HEK293 (cell line): ENCODE results near the gene PHLDA1.
"Not testable (repeated sequence)": the region's sequence is repeated elsewhere in the genome, so short reads cannot be mapped to it uniquely, and the experiment has no call there.

Source experiments
- CTCF ChIA-PET: fragments of 350-600 bp; formaldehyde crosslinking; extraction: SDS; loops from one replicate; lab custom pipeline; 2021; ENCODE audit warnings: antibody characterized with exemption; lab: Yijun Ruan, JAX
- POLR2A ChIA-PET: fragments of 300-600 bp; formaldehyde crosslinking; extraction: SDS; loops from one replicate; lab custom pipeline; 2020; ENCODE audit warnings: antibody characterized with exemption, inconsistent platforms; lab: Yijun Ruan, JAX
- H3K27ac ChIP-seq: fragments of 200-500 bp; sonication (Bioruptor generic); 2 replicates; pipeline ENCODE4 v1.5.1; 2014; ENCODE audit warnings: low read depth, low read length, control low read depth, inconsistent platforms; ENCODE audit errors: extremely low read depth
- H3K36me3 ChIP-seq, 2 experiments: fragments of 200-500 bp in 1 of 2; sonication (Bioruptor generic) in 1 of 2; 1 replicate in 1 of 2; 2 replicates in 1 of 2; pipeline ENCODE4 v1.5.1; 2014 to 2017; ENCODE audit warnings: inconsistent platforms in 2 of 2, low read length in 2 of 2; ENCODE audit not compliant: control insufficient read depth in 2 of 2, insufficient read depth in 1 of 2
- H3K4me1 ChIP-seq: fragments of 200-500 bp; sonication (Bioruptor generic); 2 replicates; pipeline ENCODE4 v1.5.1; 2014; ENCODE audit warnings: mild to moderate bottlenecking, low read length, inconsistent platforms; ENCODE audit not compliant: control insufficient read depth, insufficient read depth
- H3K4me3 ChIP-seq: 2 replicates; pipeline ENCODE4 v1.5.1; 2011; ENCODE audit warnings: low read depth, mild to moderate bottlenecking, control low read depth, low read length, moderate library complexity
- H3K9me3 ChIP-seq: fragments of 200-500 bp; sonication (Bioruptor generic); 2 replicates; pipeline ENCODE4 v1.5.1; 2014; ENCODE audit warnings: low read depth, low read length, inconsistent platforms; ENCODE audit not compliant: control insufficient read depth, insufficient read depth
- BCL11B ChIP-seq: fragments of 450-650 bp; formaldehyde crosslinking; IDR thresholded peaks from 2 replicates; pipeline ENCODE4 v1.5.1; 2016; ENCODE audit warnings: low read depth, missing biosample characterization, missing genetic modification characterization
- KLF7 ChIP-seq: fragments of 450-650 bp; formaldehyde crosslinking; IDR thresholded peaks from 2 replicates; pipeline ENCODE4 v1.5.1; 2016; ENCODE audit warnings: missing biosample characterization, missing genetic modification characterization, borderline replicate concordance
- PRDM1 ChIP-seq: fragments of 450-650 bp; formaldehyde crosslinking; IDR thresholded peaks from 2 replicates; pipeline ENCODE4; 2016; ENCODE audit warnings: missing biosample characterization, missing genetic modification characterization
- ZBTB20 ChIP-seq: fragments of 450-650 bp; formaldehyde crosslinking; IDR thresholded peaks from 2 replicates; pipeline ENCODE4 v1.5.1; 2016; ENCODE audit warnings: missing biosample characterization, missing genetic modification characterization
- ZEB2 ChIP-seq: fragments of 450-650 bp; formaldehyde crosslinking; IDR thresholded peaks from 2 replicates; pipeline ENCODE4 v1.5.1; 2016; ENCODE audit warnings: missing biosample characterization, missing genetic modification characterization
- ZFHX2 ChIP-seq: fragments of 450-650 bp; formaldehyde crosslinking; conservative IDR thresholded peaks from 2 replicates; pipeline ENCODE4 v1.5.1; 2016; ENCODE audit warnings: missing biosample characterization, missing genetic modification characterization
- ZNF2 ChIP-seq: fragments of 450-650 bp; formaldehyde crosslinking; IDR thresholded peaks from 2 replicates; pipeline ENCODE4 v1.5.1; 2016; ENCODE audit warnings: missing biosample characterization, missing genetic modification characterization
- ZNF211 ChIP-seq: fragments of 450-650 bp; formaldehyde crosslinking; IDR thresholded peaks from 2 replicates; pipeline ENCODE4 v1.5.1; 2016; ENCODE audit warnings: low read depth, missing biosample characterization, missing genetic modification characterization
- ZNF24 ChIP-seq: fragments of 450-650 bp; formaldehyde crosslinking; IDR thresholded peaks from 2 replicates; pipeline ENCODE4 v1.5.1; 2016; ENCODE audit warnings: missing biosample characterization, missing genetic modification characterization
- ZNF366 ChIP-seq: fragments of 450-650 bp; formaldehyde crosslinking; conservative IDR thresholded peaks from 2 replicates; pipeline ENCODE4 v1.5.1; 2016; ENCODE audit warnings: missing biosample characterization, missing genetic modification characterization
- ZNF521 ChIP-seq: fragments of 450-650 bp; formaldehyde crosslinking; IDR thresholded peaks from 2 replicates; pipeline ENCODE4 v1.5.1; 2017; ENCODE audit warnings: missing biosample characterization, mild to moderate bottlenecking, missing genetic modification characterization
- ZNF623 ChIP-seq: fragments of 450-650 bp; formaldehyde crosslinking; IDR thresholded peaks from 2 replicates; pipeline ENCODE4 v1.5.1; 2016; ENCODE audit warnings: missing biosample characterization, missing genetic modification characterization
- ZNF692 ChIP-seq: fragments of 450-650 bp; formaldehyde crosslinking; IDR thresholded peaks from 2 replicates; pipeline ENCODE4 v1.5.1; 2016; ENCODE audit warnings: missing biosample characterization, missing genetic modification characterization
- TF ChIP-seq, protein P1 (sequence below): fragments of 450-650 bp; formaldehyde crosslinking; IDR thresholded peaks from 2 replicates; pipeline ENCODE4 v1.5.1; 2017; ENCODE audit warnings: missing biosample characterization, missing genetic modification characterization
- TF ChIP-seq, protein P2 (sequence below): fragments of 450-650 bp; formaldehyde crosslinking; IDR thresholded peaks from 2 replicates; pipeline ENCODE4 v1.5.1; 2016; ENCODE audit warnings: missing biosample characterization, missing genetic modification characterization

PHLDA1 gene

DNA sequence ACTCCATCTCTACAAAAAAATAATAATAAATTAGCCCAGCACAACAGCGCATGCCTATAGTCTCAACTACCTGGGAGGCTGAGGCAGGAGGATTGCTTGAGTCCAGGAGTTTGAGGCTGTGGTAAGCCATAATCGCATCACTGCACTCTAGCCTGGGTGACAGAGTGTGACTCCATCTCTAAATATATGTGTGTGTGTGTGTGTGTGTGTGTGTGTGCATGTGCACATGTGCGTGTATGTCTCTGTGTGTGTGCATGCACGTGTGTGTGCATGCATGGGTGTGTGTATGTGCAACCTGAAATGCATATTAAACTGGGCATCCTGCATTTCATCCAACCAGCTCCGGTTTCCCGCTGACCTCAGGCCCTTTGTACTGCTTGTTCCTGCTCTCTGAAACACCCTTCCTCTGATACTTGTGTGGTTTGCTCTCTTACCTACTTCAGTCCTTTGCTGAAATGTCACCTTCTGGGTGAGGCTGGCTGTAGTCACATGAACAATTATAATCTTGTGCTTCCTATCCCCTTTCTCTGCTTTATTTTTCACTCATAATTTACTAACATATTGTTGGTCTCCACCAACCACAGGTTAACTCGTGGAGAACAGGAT, 46.9 kb downstream of the PHLDA1 start:
- CTCF ChIA-PET = no interaction called here
- Histone ChIP-seq H3K27ac (no peak overlapping the region), H3K4me1 (peaks cover 5% of the 10 kb centered on the region; the same call in 1 of the 2 replicates), H3K36me3 (no peaks in the 10 kb centered on the region), H3K4me3 (no peak overlapping the region), H3K9me3 (no peaks in the 10 kb centered on the region)
- TF ChIP-seq, protein P1, sequence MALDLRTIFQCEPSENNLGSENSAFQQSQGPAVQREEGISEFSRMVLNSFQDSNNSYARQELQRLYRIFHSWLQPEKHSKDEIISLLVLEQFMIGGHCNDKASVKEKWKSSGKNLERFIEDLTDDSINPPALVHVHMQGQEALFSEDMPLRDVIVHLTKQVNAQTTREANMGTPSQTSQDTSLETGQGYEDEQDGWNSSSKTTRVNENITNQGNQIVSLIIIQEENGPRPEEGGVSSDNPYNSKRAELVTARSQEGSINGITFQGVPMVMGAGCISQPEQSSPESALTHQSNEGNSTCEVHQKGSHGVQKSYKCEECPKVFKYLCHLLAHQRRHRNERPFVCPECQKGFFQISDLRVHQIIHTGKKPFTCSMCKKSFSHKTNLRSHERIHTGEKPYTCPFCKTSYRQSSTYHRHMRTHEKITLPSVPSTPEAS = peak; percentile 86
- TF ChIP-seq ZNF623 (tag by site-specific recombination) = peak; percentile 32; the same call in 1 of the 2 replicates
- TF ChIP-seq, protein P2, sequence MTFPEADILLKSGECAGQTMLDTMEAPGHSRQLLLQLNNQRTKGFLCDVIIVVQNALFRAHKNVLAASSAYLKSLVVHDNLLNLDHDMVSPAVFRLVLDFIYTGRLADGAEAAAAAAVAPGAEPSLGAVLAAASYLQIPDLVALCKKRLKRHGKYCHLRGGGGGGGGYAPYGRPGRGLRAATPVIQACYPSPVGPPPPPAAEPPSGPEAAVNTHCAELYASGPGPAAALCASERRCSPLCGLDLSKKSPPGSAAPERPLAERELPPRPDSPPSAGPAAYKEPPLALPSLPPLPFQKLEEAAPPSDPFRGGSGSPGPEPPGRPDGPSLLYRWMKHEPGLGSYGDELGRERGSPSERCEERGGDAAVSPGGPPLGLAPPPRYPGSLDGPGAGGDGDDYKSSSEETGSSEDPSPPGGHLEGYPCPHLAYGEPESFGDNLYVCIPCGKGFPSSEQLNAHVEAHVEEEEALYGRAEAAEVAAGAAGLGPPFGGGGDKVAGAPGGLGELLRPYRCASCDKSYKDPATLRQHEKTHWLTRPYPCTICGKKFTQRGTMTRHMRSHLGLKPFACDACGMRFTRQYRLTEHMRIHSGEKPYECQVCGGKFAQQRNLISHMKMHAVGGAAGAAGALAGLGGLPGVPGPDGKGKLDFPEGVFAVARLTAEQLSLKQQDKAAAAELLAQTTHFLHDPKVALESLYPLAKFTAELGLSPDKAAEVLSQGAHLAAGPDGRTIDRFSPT (tag by site-specific recombination) = no peak
- TF ChIP-seq ZNF2 = no peak
- POLR2A ChIA-PET = no interaction called here

DNA sequence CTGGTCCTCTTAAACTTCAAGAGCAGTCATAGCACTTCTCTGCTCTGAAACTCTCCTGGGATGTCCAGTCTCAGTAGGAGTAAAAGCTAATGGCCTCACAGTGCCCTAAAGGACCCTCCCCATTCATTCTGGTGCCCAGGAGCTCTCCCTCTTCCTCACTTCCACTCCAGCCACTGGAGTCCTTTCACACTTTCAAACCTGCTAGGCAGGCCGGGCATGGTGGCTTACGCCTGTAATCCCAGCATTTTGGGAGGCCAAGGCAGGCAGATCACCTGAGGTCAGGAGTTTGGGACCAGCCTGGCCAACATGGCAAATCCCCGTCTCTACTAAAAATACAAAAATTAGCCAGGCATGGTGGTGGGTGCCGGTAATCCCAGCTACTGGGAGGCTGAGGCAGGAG, 47.7 kb downstream of the PHLDA1 start:
- not testable (repeated sequence) for H3K9me3 ChIP-seq, H3K4me1 ChIP-seq, H3K36me3 ChIP-seq, H3K4me3 ChIP-seq, H3K27ac ChIP-seq
- POLR2A ChIA-PET = interaction anchor here (0.7 kb wide), 1 partner anchor 354 kb away, joined by 5 read pairs; no protein-coding TSS in a partner anchor
- CTCF ChIA-PET = interaction anchor here (0.7 kb wide), 1 partner anchor 107 kb away, joined by 4 read pairs; no protein-coding TSS in a partner anchor

GRCh38 chr12:75982979-75983660, 48.5 kb downstream of the PHLDA1 start:
- POLR2A ChIA-PET = no interaction called here
- TF ChIP-seq ZNF521 (tag by site-specific recombination) (no peak), PRDM1 (tag by site-specific recombination) (0 out of 2 replicates have a peak, but pooled peaks have one; percentile 18)
- no peaks in the 10 kb centered on the region for H3K9me3 ChIP-seq
- H3K36me3 ChIP-seq = no peaks in the 10 kb centered on the region
- peaks cover 6% of the 10 kb centered on the region; the same call in 1 of the 2 replicates for H3K4me1 ChIP-seq
- CTCF ChIA-PET = no interaction called here
- H3K4me3 ChIP-seq = no peak overlapping the region
- no peak overlapping the region for H3K27ac ChIP-seq

DNA sequence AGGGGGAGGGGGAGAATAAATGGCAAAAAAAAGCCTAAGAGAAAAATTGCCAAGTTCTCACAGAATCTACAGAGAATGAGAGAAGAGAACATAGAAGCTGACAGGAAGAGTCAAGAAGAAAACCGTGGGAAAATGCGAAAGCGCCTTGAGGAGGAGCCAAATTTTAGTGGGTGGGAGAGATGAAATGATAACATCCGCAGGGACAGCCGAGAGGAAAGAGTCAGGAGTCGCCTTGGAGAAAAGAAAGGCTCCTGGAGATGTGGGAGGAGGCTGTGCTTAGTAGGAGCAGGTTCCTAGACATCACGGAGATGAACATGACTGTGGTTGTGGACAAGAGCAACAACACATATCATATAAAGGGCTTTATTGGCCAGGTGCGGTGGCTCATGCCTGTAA, 49.4 kb downstream of the PHLDA1 start:
- POLR2A ChIA-PET = no interaction called here
- CTCF ChIA-PET = no interaction called here

More for the DNA sequence above, 49.4 kb downstream of the PHLDA1 start:
- H3K36me3 ChIP-seq = no peaks in the 10 kb centered on the region
- H3K27ac ChIP-seq = no peak overlapping the region
- no peaks in the 10 kb centered on the region for H3K9me3 ChIP-seq
- H3K4me3 ChIP-seq = no peak overlapping the region
- TF ChIP-seq ZEB2 (tag by site-specific recombination) = no peak
- no peak for TF ChIP-seq ZFHX2
- no peak for TF ChIP-seq ZNF366
- TF ChIP-seq KLF7 (tag by site-specific recombination) = no peak
- TF ChIP-seq ZNF211 (tag by site-specific recombination) = no peak
- TF ChIP-seq BCL11B (tag by site-specific recombination) = no peak
- TF ChIP-seq ZNF24 (tag by site-specific recombination) = no peak
- TF ChIP-seq ZNF692 (tag by site-specific recombination) = no peak
- no peak for TF ChIP-seq ZBTB20
- peaks cover 14% of the 10 kb centered on the region; the same call in 1 of the 2 replicates for H3K4me1 ChIP-seq
